Glutamatergic neuron (in vitro differentiated cells): Measurements from ENCODE around the gene MSX1. TPM values are rescaled to one million over a fixed set of nuclear protein-coding genes. Genes with fewer than 3 reads are reported as not detected.

Source experiments
- DNase-seq: peaks from one replicate; pipeline ENCODE4 v3.0.0; 2022
- H3K27ac Mint-ChIP-seq: one replicate; pipeline ENCODE4 v1.8.0; 2020; ENCODE audit warnings: mild to moderate bottlenecking, mixed read lengths, inconsistent platforms; ENCODE audit not compliant: unreplicated experiment
- H3K27me3 Mint-ChIP-seq: one replicate; pipeline ENCODE4 v1.8.0; 2020; ENCODE audit warnings: mild to moderate bottlenecking, moderate library complexity, mixed read lengths, inconsistent platforms; ENCODE audit not compliant: unreplicated experiment
- H3K36me3 Mint-ChIP-seq: one replicate; pipeline ENCODE4 v1.8.0; 2020; ENCODE audit warnings: mild to moderate bottlenecking, mixed read lengths, inconsistent platforms; ENCODE audit not compliant: unreplicated experiment
- H3K4me1 Mint-ChIP-seq: one replicate; pipeline ENCODE4 v1.8.0; 2020; ENCODE audit warnings: mild to moderate bottlenecking, low read depth, mixed read lengths, inconsistent platforms; ENCODE audit not compliant: unreplicated experiment
- H3K4me3 Mint-ChIP-seq: one replicate; pipeline ENCODE4 v1.8.0; 2020; ENCODE audit warnings: mild to moderate bottlenecking, mixed read lengths, inconsistent platforms; ENCODE audit not compliant: unreplicated experiment
- H3K9me3 Mint-ChIP-seq: one replicate; pipeline ENCODE4 v1.8.0; 2020; ENCODE audit warnings: mild to moderate bottlenecking, moderate library complexity, mixed read lengths, inconsistent platforms; ENCODE audit not compliant: unreplicated experiment
- total RNA-seq: library from RNA; stranded (reverse); fragmentation: NEBNext Ultra II Directional; extraction: Animal tissue kit (Norgen Biotek cat#: 25700); gene quantifications from one replicate; pipeline ENCODE4 v1.2.1, GENCODE V29; 2021; ENCODE audit not compliant: unreplicated experiment
- TF ChIP-seq, protein P1 (sequence below): fragments of 200-600 bp; sonication (generic); IDR thresholded peaks from one replicate; pipeline ENCODE4 v1.5.0; 2021; ENCODE audit not compliant: partially characterized antibody, unreplicated experiment

Gene MSX1
- total RNA-seq, 1 donor from 2014 or later, result 0.22 TPM

DNA sequence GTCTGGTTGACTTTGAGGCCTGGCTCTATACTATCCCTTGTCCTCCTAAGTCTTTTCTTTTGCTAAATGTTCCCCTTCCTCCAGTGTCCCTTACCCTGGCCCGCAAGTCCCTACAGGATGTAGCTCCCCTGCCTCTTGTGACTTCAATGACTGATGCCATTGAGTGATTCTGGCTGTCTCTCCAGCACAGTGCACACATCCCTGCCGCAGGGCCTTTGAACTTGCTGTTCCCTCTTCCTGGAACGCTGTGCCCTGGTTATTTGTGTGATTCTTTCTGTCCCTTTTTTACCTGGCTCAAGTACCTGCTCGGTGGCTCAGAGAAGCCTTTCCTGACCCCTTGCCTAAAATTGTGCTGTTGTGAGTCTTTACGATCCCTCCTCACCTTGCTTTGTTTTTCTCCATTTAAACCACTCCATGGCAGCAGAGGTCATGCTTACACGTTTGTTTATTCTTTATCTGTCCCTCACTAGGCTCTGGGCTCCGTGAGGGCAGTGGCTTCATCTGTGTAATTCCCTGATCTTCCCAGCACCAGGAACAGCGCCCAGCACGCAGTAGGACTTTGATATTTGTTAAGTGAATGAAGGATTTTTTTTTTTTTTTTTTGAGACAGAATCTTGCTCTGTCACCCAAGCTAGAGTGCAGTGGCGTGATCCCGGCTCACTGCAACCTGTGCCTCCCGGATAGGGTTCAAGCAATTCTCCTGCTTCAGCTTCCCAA, 17.6 kb downstream of the MSX1 start:
- Mint-ChIP-seq H3K4me3 (no peak overlapping the region), H3K27ac (no peak overlapping the region), H3K9me3 (peaks cover 6% of the 10 kb centered on the region), H3K36me3 (peaks cover 4% of the 10 kb centered on the region), H3K4me1 (no peaks in the 10 kb centered on the region), H3K27me3 (peaks cover 23% of the 10 kb centered on the region)
- TF ChIP-seq, protein P1, sequence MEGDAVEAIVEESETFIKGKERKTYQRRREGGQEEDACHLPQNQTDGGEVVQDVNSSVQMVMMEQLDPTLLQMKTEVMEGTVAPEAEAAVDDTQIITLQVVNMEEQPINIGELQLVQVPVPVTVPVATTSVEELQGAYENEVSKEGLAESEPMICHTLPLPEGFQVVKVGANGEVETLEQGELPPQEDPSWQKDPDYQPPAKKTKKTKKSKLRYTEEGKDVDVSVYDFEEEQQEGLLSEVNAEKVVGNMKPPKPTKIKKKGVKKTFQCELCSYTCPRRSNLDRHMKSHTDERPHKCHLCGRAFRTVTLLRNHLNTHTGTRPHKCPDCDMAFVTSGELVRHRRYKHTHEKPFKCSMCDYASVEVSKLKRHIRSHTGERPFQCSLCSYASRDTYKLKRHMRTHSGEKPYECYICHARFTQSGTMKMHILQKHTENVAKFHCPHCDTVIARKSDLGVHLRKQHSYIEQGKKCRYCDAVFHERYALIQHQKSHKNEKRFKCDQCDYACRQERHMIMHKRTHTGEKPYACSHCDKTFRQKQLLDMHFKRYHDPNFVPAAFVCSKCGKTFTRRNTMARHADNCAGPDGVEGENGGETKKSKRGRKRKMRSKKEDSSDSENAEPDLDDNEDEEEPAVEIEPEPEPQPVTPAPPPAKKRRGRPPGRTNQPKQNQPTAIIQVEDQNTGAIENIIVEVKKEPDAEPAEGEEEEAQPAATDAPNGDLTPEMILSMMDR, result no peak
- DNase-seq, result no peak

- H3K4me3 Mint-ChIP-seq, result no peak overlapping the region
- TF ChIP-seq, protein P1, result no peak
- H3K36me3 Mint-ChIP-seq, result no peaks in the 10 kb centered on the region
- DNase-seq, result no peak
- peaks cover 6% of the 10 kb centered on the region for H3K9me3 Mint-ChIP-seq
- no peak overlapping the region for H3K27ac Mint-ChIP-seq
- H3K27me3 Mint-ChIP-seq, result peaks cover 7% of the 10 kb centered on the region
- no peaks in the 10 kb centered on the region for H3K4me1 Mint-ChIP-seq
These were observed 21.0 kb downstream of the MSX1 start for GRCh38 chr4:4880492-4880891.

DNA sequence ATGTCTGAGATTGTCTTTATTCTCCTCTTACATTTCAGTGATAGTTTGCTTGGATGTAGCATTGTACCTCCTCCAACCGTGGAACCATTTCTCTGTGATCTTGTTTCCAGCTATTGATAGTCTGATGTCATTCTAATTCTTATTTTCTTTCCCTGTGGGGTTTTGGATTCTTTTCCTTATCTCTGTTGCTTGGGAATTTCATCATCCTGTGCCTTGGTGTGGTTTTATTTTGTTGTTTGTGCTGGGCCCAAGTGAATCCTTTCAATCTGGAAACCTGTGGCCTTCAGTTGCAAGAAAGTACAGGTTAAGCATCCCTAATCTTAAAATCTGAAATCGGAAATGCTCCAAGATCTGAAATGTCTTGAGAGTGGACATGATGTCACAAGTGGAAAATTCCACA, 22.0 kb downstream of the MSX1 start:
- TF ChIP-seq, protein P1, result no peak
- H3K4me3 Mint-ChIP-seq, result no peak overlapping the region
- no peak for DNase-seq
- no peak overlapping the region for H3K27ac Mint-ChIP-seq
- no peaks in the 10 kb centered on the region for H3K4me1 Mint-ChIP-seq
- peaks cover 1% of the 10 kb centered on the region for H3K27me3 Mint-ChIP-seq
- peaks cover 6% of the 10 kb centered on the region for H3K9me3 Mint-ChIP-seq
- H3K36me3 Mint-ChIP-seq, result no peaks in the 10 kb centered on the region

DNA sequence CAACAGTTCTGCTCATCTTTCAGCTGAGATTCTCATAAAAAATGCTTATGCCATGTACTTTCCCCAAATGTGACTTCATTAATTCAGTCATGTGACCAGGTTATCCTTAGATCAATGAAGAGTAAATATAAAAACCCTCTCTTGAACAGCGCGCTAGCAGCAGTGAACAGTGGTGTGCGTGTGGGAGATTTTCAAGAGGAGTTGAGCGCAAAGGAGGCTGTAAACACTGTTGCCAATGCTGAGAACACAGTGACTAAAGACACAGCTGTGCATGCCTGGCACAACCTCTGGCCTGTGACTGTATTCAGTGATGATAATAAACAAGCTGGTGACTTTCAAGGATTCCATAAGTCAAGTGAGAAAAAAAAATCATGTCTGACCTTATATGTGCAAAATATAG, 25.1 kb downstream of the MSX1 start:
- no peak for DNase-seq
- Mint-ChIP-seq H3K36me3 (no peaks in the 10 kb centered on the region), H3K9me3 (peaks cover 3% of the 10 kb centered on the region), H3K27ac (no peak overlapping the region), H3K4me1 (no peaks in the 10 kb centered on the region), H3K27me3 (peaks cover 1% of the 10 kb centered on the region), H3K4me3 (no peak overlapping the region)
- TF ChIP-seq, protein P1, result no peak

- H3K4me3 Mint-ChIP-seq, result no peak overlapping the region
- TF ChIP-seq, protein P1, result no peak
- H3K4me1 Mint-ChIP-seq, result no peaks in the 10 kb centered on the region
- H3K27me3 Mint-ChIP-seq, result no peaks in the 10 kb centered on the region
- no peaks in the 10 kb centered on the region for H3K9me3 Mint-ChIP-seq
- H3K27ac Mint-ChIP-seq, result no peak overlapping the region
- no peaks in the 10 kb centered on the region for H3K36me3 Mint-ChIP-seq
- DNase-seq, result no peak
These were observed 28.0 kb downstream of the MSX1 start for GRCh38 chr4:4887426-4887825.
